GM21786 (cell line): ENCODE measurements around the gene ANKRD1.

Source experiments
- ATAC-seq: cut with Tn5 transposase; IDR thresholded peaks from one replicate; pipeline ENCODE4 v1.9.1; 2021; ENCODE audit not compliant: unreplicated experiment

Gene ANKRD1

DNA sequence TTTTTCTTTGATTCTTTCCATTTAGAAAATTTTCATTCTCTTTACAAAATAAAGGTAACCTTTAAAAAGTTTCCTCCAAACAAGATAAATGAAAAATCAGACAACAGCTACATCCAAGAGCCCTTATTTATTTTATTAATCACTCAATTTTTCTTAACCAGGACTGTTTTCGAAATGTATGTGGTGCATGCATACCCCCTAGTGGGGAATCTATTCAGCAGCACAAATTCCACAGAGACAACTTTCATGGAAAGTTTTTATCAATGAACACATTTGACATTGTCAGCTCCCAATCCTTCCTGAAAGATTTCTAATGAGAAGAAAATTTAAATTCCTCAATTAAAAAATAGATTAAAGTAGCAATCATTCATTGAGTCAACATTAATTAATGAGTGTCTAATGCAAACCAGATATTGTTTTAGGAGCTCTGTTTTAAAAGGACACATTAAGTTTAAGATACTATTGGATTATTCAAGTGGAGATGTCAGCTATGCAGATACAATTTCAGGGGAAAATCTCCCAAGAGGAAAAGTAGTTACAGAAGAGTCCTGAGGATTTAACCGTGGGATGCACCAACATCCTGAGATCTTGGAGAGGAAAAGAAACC is 57.9 kb downstream of the ANKRD1 start:
- ATAC-seq: no peak
